Measurements from ENCODE around the gene SLC35A5. TPM values are rescaled to one million over a fixed set of nuclear protein-coding genes. Genes with fewer than 3 reads are reported as not detected.
"Not testable (repeated sequence)": the region's sequence is repeated elsewhere in the genome, so short reads cannot be mapped to it uniquely, and the experiment has no call there.

SLC35A5 gene
- total RNA-seq, 1 donor from 2014 or later = 26.1 TPM

DNA sequence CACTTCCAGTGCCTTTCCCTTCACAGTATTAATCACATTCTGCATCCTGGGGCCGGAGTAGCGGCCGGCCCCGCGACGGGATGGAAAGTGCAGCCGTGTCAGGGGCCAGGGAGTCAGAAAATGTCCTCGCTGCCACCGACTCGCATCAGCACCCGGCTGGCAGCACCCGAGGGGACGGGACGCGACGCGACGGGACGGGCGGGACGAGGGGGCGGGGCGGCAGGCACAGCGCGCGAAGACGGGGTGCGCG is 436 bp upstream of the SLC35A5 start:
- H3K36me3 Mint-ChIP-seq (ENCODE audit: low read depth, unreplicated experiment) = peaks cover 3% of the 10 kb centered on the region
- H3K4me3 ChIP-seq (ENCODE audit: insufficient read depth, low read depth, low read length) = peak overlapping the region; percentile 94
- FAIRE-seq (no peak), DNase-seq (ENCODE audit: low read depth) (peak; percentile 8)
- H3K4me1 ChIP-seq (ENCODE audit: insufficient read depth, low read length) = peaks cover 8% of the 10 kb centered on the region
- no peaks in the 10 kb centered on the region for H3K27me3 ChIP-seq (ENCODE audit: insufficient read depth, low read length)
- H3K27ac ChIP-seq (ENCODE audit: low read depth, low read length) = peak overlapping the region; percentile 98
- no peaks in the 10 kb centered on the region for H3K9me3 ChIP-seq (ENCODE audit: insufficient read depth, low read depth, low read length)
- no peaks in the 10 kb centered on the region for H3K27me3 Mint-ChIP-seq (ENCODE audit: low read depth, unreplicated experiment)
- no peaks in the 10 kb centered on the region for H3K9me3 Mint-ChIP-seq (ENCODE audit: unreplicated experiment)
- no peaks in the 10 kb centered on the region for H3K36me3 ChIP-seq (ENCODE audit: insufficient read depth, low read length)
- no peaks in the 10 kb centered on the region for H4K20me1 ChIP-seq (ENCODE audit: insufficient read depth, low read length)
- peak overlapping the region; percentile 88 for H3K4me2 ChIP-seq (ENCODE audit: low read length)
- peak overlapping the region; percentile 96 for H3K27ac Mint-ChIP-seq (ENCODE audit: unreplicated experiment)
- H3K79me2 ChIP-seq (ENCODE audit: insufficient read depth, low read length) = peaks cover 42% of the 10 kb centered on the region
- no peak for TF ChIP-seq EZH2 (IDR thresholded peaks at IDR 0.05; ENCODE audit: insufficient read depth, low read length)
- TF ChIP-seq, protein P1, sequence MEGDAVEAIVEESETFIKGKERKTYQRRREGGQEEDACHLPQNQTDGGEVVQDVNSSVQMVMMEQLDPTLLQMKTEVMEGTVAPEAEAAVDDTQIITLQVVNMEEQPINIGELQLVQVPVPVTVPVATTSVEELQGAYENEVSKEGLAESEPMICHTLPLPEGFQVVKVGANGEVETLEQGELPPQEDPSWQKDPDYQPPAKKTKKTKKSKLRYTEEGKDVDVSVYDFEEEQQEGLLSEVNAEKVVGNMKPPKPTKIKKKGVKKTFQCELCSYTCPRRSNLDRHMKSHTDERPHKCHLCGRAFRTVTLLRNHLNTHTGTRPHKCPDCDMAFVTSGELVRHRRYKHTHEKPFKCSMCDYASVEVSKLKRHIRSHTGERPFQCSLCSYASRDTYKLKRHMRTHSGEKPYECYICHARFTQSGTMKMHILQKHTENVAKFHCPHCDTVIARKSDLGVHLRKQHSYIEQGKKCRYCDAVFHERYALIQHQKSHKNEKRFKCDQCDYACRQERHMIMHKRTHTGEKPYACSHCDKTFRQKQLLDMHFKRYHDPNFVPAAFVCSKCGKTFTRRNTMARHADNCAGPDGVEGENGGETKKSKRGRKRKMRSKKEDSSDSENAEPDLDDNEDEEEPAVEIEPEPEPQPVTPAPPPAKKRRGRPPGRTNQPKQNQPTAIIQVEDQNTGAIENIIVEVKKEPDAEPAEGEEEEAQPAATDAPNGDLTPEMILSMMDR (IDR thresholded peaks at IDR 0.05; ENCODE audit: insufficient read depth, low read depth, low read length) = no peak
- peak overlapping the region; percentile 96 for H3K4me3 Mint-ChIP-seq (ENCODE audit: unreplicated experiment)
- peak overlapping the region; percentile 95 for H3K9ac ChIP-seq (ENCODE audit: low read length)
- H2AFZ ChIP-seq (ENCODE audit: low read depth, low read length) = peak overlapping the region; percentile 97
- H3K4me1 Mint-ChIP-seq (ENCODE audit: low read depth, unreplicated experiment) = peaks cover 6% of the 10 kb centered on the region

DNA sequence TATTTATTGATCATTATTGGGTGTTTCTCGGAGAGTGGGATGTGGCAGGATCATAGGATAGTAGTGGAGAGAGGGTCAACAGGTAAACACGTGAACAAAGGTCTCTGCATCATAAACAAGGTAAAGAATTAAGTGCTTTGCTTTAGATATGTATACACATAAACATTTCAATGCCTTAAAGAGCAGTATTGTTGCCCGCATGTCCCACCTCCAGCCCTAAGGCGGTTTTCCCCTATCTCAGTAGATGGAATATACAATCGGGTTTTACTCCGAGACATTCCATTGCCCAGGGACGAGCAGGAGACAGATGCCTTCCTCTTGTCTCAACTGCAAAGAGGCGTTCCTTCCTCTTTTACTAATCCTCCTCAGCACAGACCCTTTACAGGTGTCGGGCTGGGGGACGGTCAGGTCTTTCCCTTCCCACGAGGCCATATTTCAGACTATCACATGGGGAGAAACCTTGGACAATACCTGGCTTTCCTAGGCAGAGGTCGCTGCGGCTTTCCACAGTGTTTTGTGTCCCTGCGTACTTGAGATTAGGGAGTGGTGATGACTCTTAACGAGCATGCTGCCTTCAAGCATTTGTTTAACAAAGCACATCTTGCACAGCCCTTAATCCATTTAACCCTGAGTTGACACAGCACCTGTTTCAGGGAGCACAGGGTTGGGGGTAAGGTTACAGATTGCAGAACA is 2.5 kb downstream of the SLC35A5 start:
- not testable (repeated sequence) for H2AFZ ChIP-seq (ENCODE audit: low read depth, low read length); H3K4me3 Mint-ChIP-seq (ENCODE audit: unreplicated experiment); H3K9me3 Mint-ChIP-seq (ENCODE audit: unreplicated experiment); H3K27me3 ChIP-seq (ENCODE audit: insufficient read depth, low read length); H3K36me3 ChIP-seq (ENCODE audit: insufficient read depth, low read length); H3K36me3 Mint-ChIP-seq (ENCODE audit: low read depth, unreplicated experiment); H3K27me3 Mint-ChIP-seq (ENCODE audit: low read depth, unreplicated experiment); H3K9ac ChIP-seq (ENCODE audit: low read length); H3K9me3 ChIP-seq (ENCODE audit: insufficient read depth, low read depth, low read length); H3K4me3 ChIP-seq (ENCODE audit: insufficient read depth, low read depth, low read length); H4K20me1 ChIP-seq (ENCODE audit: insufficient read depth, low read length); H3K27ac ChIP-seq (ENCODE audit: low read depth, low read length); H3K27ac Mint-ChIP-seq (ENCODE audit: unreplicated experiment); FAIRE-seq; H3K4me2 ChIP-seq (ENCODE audit: low read length); DNase-seq (ENCODE audit: low read depth)
- H3K79me2 ChIP-seq (ENCODE audit: insufficient read depth, low read length) = peaks cover 21% of the 10 kb centered on the region
- H3K4me1 Mint-ChIP-seq (ENCODE audit: low read depth, unreplicated experiment) = peaks cover 12% of the 10 kb centered on the region
- peaks cover 11% of the 10 kb centered on the region for H3K4me1 ChIP-seq (ENCODE audit: insufficient read depth, low read length)

DNA sequence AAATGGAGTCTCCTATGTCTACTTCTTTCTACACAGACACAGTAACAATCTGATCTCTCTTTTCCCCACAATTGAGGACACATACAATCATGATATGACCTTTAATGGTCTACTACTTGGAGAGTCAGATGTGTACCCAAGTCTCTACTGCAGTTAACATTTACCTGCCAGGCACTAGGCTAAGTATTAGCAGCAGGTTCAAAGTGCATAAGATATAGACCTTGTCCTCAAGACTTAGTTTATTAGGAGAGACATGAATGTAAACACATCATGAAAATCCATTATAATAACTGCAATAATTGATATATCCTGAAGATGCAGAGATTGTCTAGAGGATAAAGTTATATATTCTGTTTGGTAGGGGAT is 3.1 kb downstream of the SLC35A5 start:
- H3K27ac Mint-ChIP-seq (ENCODE audit: unreplicated experiment) = no peak overlapping the region

More for the DNA sequence above, 3.1 kb downstream of the SLC35A5 start:
- Mint-ChIP-seq H3K4me1 (ENCODE audit: low read depth, unreplicated experiment) (peaks cover 11% of the 10 kb centered on the region), H3K9me3 (ENCODE audit: unreplicated experiment) (no peaks in the 10 kb centered on the region), H3K4me3 (ENCODE audit: unreplicated experiment) (no peak overlapping the region), H3K36me3 (ENCODE audit: low read depth, unreplicated experiment) (no peaks in the 10 kb centered on the region), H3K27me3 (ENCODE audit: low read depth, unreplicated experiment) (no peaks in the 10 kb centered on the region)
- Histone ChIP-seq H3K4me1 (ENCODE audit: insufficient read depth, low read length) (peaks cover 5% of the 10 kb centered on the region), H3K36me3 (ENCODE audit: insufficient read depth, low read length) (peaks cover 2% of the 10 kb centered on the region), H4K20me1 (ENCODE audit: insufficient read depth, low read length) (no peaks in the 10 kb centered on the region), H3K9me3 (ENCODE audit: insufficient read depth, low read depth, low read length) (no peaks in the 10 kb centered on the region), H3K9ac (ENCODE audit: low read length) (no peak overlapping the region), H3K4me2 (ENCODE audit: low read length) (no peak overlapping the region), H3K27me3 (ENCODE audit: insufficient read depth, low read length) (no peaks in the 10 kb centered on the region), H2AFZ (ENCODE audit: low read depth, low read length) (no peak overlapping the region), H3K4me3 (ENCODE audit: insufficient read depth, low read depth, low read length) (no peak overlapping the region), H3K79me2 (ENCODE audit: insufficient read depth, low read length) (peaks cover 15% of the 10 kb centered on the region), H3K27ac (ENCODE audit: low read depth, low read length) (no peak overlapping the region)
- TF ChIP-seq, protein P1 (IDR thresholded peaks at IDR 0.05; ENCODE audit: insufficient read depth, low read depth, low read length) = no peak
- TF ChIP-seq EZH2 (IDR thresholded peaks at IDR 0.05; ENCODE audit: insufficient read depth, low read length) = no peak
- FAIRE-seq (no peak), DNase-seq (ENCODE audit: low read depth) (no peak)

All from astrocyte (in vitro differentiated cells and primary cell).